Measurements from ENCODE around the gene HMX2.

The HMX2 gene

GRCh38 chr10:123139165-123139520, 8.8 kb upstream of the HMX2 start:
- no peak for DNase-seq (ENCODE audit: low read depth)

- DNase-seq (ENCODE audit: low read depth): no peak
Observed at GRCh38 chr10:123139521-123140163, 8.3 kb upstream of the HMX2 start.

- DNase-seq (ENCODE audit: low read depth): no peak
Observed at GRCh38 chr10:123140164-123140982, 7.6 kb upstream of the HMX2 start.

GRCh38 chr10:123140983-123141390, 6.9 kb upstream of the HMX2 start:
- DNase-seq (ENCODE audit: low read depth): no peak

GRCh38 chr10:123141791-123142700, 5.9 kb upstream of the HMX2 start:
- no peak for DNase-seq (ENCODE audit: low read depth)

GRCh38 chr10:123142701-123143161, 5.2 kb upstream of the HMX2 start:
- DNase-seq (ENCODE audit: low read depth): no peak

- DNase-seq (ENCODE audit: low read depth): no peak
Observed at GRCh38 chr10:123143162-123143824, 4.6 kb upstream of the HMX2 start.

- DNase-seq (ENCODE audit: low read depth): no peak
Observed at GRCh38 chr10:123143825-123144168, 4.1 kb upstream of the HMX2 start.

- DNase-seq (ENCODE audit: low read depth): no peak
Observed at GRCh38 chr10:123144697-123145541, 3.0 kb upstream of the HMX2 start.

- DNase-seq (ENCODE audit: low read depth): no peak
Observed at GRCh38 chr10:123145542-123146012, 2.4 kb upstream of the HMX2 start.

- no peak for DNase-seq (ENCODE audit: low read depth)
Observed at GRCh38 chr10:123146013-123146893, 1.7 kb upstream of the HMX2 start.

GRCh38 chr10:123146894-123147634, 872 bp upstream of the HMX2 start:
- no peak for DNase-seq (ENCODE audit: low read depth)

- no peak for DNase-seq (ENCODE audit: low read depth)
Observed at GRCh38 chr10:123148414-123149161, 652 bp downstream of the HMX2 start.

GRCh38 chr10:123149162-123149567, 1.2 kb downstream of the HMX2 start:
- no peak for DNase-seq (ENCODE audit: low read depth)

GRCh38 chr10:123149568-123150270, 1.8 kb downstream of the HMX2 start:
- no peak for DNase-seq (ENCODE audit: low read depth)

GRCh38 chr10:123150271-123150985, 2.5 kb downstream of the HMX2 start:
- no peak for DNase-seq (ENCODE audit: low read depth)

All from CMK (cell line).